HG02885 (cell line): ENCODE data around the gene GFI1.
A peak's percentile ranks its signal among the peaks of the same experiment; 100 is the strongest.
"Not testable (repeated sequence)": the region's sequence is repeated elsewhere in the genome, so short reads cannot be mapped to it uniquely, and the experiment has no call there.

Source experiments
- ATAC-seq: cut with Tn5 transposase; IDR thresholded peaks from one replicate; pipeline ENCODE4 v1.9.1; 2021; ENCODE audit warnings: mild to moderate bottlenecking; ENCODE audit not compliant: unreplicated experiment, poor library complexity

Gene GFI1

GRCh38 chr1:92470216-92470615 lies 16.5 kb downstream of the GFI1 start:
- ATAC-seq = no peak

GRCh38 chr1:92466683-92467352 lies 19.9 kb downstream of the GFI1 start:
- no peak for ATAC-seq

GRCh38 chr1:92465256-92465647 lies 21.5 kb downstream of the GFI1 start:
- ATAC-seq = no peak

DNA sequence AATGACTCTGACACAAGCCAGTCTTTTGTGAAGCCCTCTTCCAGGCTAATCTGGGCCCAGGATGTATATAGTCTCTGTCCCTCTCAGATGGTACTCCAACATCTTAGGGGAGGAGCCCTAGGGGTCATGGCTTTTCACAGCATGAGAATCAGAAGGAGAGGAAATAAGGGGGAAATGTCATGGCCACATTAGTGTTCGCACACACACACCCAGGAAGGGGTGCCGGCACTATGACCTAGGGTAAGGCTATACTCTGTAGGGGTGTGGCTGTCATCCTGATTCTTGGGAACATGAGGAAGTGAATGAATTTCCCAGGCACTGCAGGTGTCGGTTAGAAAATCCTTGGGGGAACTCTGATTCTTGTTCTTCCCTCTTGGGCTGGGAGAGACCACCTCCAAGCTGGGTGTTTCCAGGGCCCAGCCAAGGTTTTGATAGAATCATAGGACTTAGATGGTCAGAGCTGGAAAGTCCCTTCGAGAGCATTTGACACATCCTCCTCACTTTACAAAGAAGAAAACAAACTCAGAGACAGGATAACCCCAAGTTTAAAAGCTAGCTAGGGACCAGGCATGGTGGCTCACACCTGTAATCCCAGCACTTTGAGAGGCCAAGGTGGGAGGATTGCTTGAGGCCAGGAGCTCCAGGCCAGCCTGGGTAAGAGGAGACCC lies 22.0 kb downstream of the GFI1 start:
- ATAC-seq = no peak

- ATAC-seq = peak; percentile 79
These were observed 25.2 kb downstream of the GFI1 start for GRCh38 chr1:92461364-92462097.

- ATAC-seq = no peak
These were observed 26.8 kb downstream of the GFI1 start for GRCh38 chr1:92459871-92460320.

GRCh38 chr1:92458146-92458545 lies 28.6 kb downstream of the GFI1 start:
- ATAC-seq = no peak

DNA sequence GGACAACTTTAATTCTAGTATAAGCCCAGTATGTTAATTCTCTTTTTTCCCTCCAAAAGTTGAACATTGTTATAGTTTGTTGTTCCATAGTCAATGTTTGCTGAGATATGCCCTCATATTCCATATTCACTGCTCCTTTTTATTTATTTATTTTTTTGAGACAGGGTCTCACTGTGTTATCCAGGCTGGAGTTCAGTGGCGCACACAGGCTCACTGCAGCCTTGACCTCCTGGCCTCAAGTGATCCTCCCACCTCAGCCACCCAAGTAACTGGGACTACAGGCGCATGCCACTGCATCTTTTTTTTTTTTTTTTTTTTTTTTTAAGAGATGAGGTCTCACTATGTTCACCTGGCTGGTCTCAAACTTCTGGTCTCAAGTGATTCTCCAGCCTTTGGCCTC lies 38.7 kb downstream of the GFI1 start:
- ATAC-seq = no peak

GRCh38 chr1:92447033-92447681 lies 39.6 kb downstream of the GFI1 start:
- no peak for ATAC-seq

DNA sequence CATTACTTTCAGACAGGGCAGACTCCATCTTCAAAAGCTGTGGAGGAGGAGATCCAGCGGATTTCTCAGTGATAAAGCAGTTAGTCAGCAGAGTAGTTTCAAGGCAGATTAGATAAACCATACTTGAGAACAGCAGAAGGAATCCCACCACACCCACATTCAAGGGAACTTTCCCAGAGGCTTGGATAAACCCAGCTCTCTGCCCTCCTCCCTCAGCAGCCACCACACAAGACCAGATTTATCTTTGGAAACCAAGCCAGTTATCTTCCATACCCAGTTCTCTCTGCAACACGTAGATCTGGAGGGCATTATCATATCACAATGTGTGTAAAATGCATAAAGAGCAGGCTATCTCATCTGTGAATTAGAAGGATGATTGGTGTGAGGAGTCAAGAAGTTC lies 40.2 kb downstream of the GFI1 start:
- no peak for ATAC-seq

GRCh38 chr1:92445865-92446264 lies 40.9 kb downstream of the GFI1 start:
- ATAC-seq = no peak

DNA sequence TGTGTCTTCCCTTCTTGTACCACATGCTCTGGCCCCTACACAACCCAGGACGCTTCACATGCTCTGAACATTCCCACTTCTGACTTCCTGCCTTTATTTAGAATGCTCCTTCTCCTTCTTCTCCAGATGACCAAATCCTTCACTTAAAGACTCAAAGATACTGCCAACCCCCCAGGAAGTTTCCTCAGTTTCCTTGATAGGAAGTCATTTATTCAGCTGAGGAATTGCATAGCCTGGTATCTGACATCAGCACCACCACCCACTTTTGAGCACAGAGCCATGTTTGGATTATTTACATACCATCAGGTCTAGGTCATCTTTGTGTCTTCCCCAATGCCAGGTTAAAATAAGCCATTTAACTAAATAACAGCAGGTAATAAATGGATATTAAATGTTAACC lies 42.4 kb downstream of the GFI1 start:
- no peak for ATAC-seq

- ATAC-seq = no peak
These were observed 42.8 kb downstream of the GFI1 start for GRCh38 chr1:92443893-92444292.

DNA sequence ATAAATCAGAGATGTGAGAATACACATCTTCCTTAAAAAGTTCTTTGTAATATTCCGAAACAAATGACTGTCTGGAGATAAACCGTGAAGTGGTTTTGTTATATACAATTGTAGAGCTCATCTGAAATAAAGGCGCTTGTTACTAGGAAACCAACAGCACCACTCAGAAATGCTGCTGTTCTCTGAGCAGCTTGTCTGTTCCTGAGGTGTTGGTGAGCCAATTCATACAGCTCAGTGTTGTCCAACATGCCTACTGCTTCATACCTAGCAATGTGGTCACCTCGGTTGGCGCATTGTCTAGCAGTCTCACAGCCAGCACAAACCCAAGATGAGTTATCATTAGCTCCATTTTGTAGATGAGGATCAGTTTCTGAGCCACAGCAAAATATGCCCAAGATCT lies 44.4 kb downstream of the GFI1 start:
- ATAC-seq = no peak

- no peak for ATAC-seq
These were observed 44.9 kb downstream of the GFI1 start for GRCh38 chr1:92441697-92442342.

DNA sequence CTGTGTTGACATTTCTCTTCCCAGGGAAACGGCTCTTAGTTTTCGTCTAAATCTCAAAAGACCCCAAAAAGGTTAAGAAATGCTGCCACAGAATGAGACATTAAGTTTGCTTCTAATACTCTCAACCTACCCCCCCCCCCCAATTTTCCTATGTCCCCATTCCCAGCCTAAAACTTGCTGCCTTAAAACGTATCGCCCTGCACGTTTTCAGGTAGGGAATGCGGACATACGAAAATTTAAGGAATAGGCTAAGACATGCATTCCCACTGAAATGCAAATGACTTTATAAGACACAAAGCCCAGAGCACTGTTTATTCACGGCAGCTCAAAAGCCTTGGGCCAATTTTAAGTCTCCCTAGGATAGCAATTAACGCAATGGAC lies 45.4 kb downstream of the GFI1 start:
- no peak for ATAC-seq

GRCh38 chr1:92439291-92439690 lies 47.4 kb downstream of the GFI1 start:
- ATAC-seq = no peak

GRCh38 chr1:92434572-92434971 lies 52.2 kb downstream of the GFI1 start:
- ATAC-seq = not testable (repeated sequence)

GRCh38 chr1:92430030-92430429 lies 56.7 kb downstream of the GFI1 start:
- ATAC-seq = no peak

DNA sequence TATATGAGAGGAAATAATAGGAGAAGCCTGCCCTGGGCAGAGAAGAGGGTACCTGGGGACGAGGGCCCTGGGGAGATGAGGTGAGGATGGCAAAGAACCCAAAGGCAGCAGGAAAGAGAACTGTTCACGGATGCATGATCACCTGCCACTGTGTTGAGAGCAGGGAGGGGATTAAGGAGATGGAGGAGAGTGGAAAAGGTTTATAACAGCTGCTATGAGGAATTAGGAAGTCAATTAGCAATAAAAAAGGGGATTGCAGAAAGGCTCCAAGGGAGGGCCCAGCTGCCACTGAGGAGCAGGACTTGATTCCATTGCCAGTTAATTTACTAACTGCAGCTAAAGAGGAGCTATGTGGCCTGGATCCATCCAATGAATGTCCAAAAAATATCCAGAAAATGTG lies 61.1 kb downstream of the GFI1 start:
- ATAC-seq = no peak
